Panc1 (cell line): ENCODE results near the gene RBBP5. TPM values are rescaled to one million over a fixed set of nuclear protein-coding genes. Genes with fewer than 3 reads are reported as not detected.

Source experiments
- ATAC-seq: fragments of 200-7000 bp; cut with Tn5 transposase; 2 replicates; pipeline ENCODE4 v1.9.1; 2020; ENCODE audit warnings: mild to moderate bottlenecking, moderate library complexity
- BruUV-seq: library from RNA; stranded (reverse); fragments of 400-500 nt; replicated peaks from 2 replicates; lab custom pipeline; 2021; lab: Mats Ljungman, UMichigan
- CTCF ChIA-PET: fragments of 300-600 bp; sonication (Branson Sonifier 250); formaldehyde crosslinking; loops from one replicate; lab custom pipeline; 2022; ENCODE audit warnings: antibody characterized with exemption; lab: Charles Lee
- POLR2A ChIA-PET: fragments of 300-600 bp; sonication (Branson Sonifier 250); formaldehyde crosslinking; loops from one replicate; lab custom pipeline; 2022; ENCODE audit warnings: antibody characterized with exemption; lab: Charles Lee
- DNase-seq: peaks from one replicate; pipeline ENCODE4 v3.0.0-alpha.2; 2010; ENCODE audit warnings: low read depth, low spot score
- H3K27ac ChIP-seq: 2 replicates; pipeline ENCODE4 v1.5.1; 2011; ENCODE audit warnings: mild to moderate bottlenecking, low read length, inconsistent platforms
- H3K27me3 ChIP-seq: fragments of 200-500 bp; sonication (Bioruptor generic); 2 replicates; pipeline ENCODE4 v1.6.0; 2014; ENCODE audit warnings: low read length, inconsistent platforms; ENCODE audit not compliant: control insufficient read depth, insufficient read depth
- H3K36me3 ChIP-seq: fragments of 200-500 bp; sonication (Bioruptor generic); 2 replicates; pipeline ENCODE4 v1.5.1; 2014; ENCODE audit warnings: inconsistent platforms, mild to moderate bottlenecking, low read length, moderate library complexity; ENCODE audit not compliant: control insufficient read depth, insufficient read depth
- H3K4me1 ChIP-seq: 2 replicates; pipeline ENCODE4 v1.5.1; 2011; ENCODE audit warnings: inconsistent platforms, mild to moderate bottlenecking, low read length, moderate library complexity; ENCODE audit not compliant: control insufficient read depth, insufficient read depth
- H3K4me3 ChIP-seq, 2 experiments: 2 replicates each; pipeline ENCODE4 v1.5.1; 2011 to 2012; ENCODE audit warnings: low read depth in 2 of 2, low read length in 2 of 2, mild to moderate bottlenecking in 2 of 2, inconsistent platforms in 1 of 2, moderate library complexity in 1 of 2
- H3K9me3 ChIP-seq: fragments of 200-500 bp; sonication (Bioruptor generic); 2 replicates; pipeline ENCODE4 v1.5.1; 2014; ENCODE audit warnings: low read depth, mild to moderate bottlenecking, inconsistent platforms, low read length, moderate library complexity; ENCODE audit not compliant: control insufficient read depth, insufficient read depth
- POLR2AphosphoS5 ChIP-seq: IDR thresholded peaks from 2 replicates; pipeline ENCODE4 v1.6.1; 2012; ENCODE audit warnings: mild to moderate bottlenecking, low read depth, low read length, moderate library complexity
- SIN3A ChIP-seq: IDR thresholded peaks from 2 replicates; pipeline ENCODE4 v1.6.1; 2012; ENCODE audit warnings: low read depth, mild to moderate bottlenecking, low read length, moderate library complexity, borderline replicate concordance; ENCODE audit not compliant: insufficient read depth
- TCF7L2 ChIP-seq: IDR thresholded peaks from 2 replicates; pipeline ENCODE4 v1.6.1; 2011; ENCODE audit warnings: mild to moderate bottlenecking, low read depth, low read length, inconsistent platforms
- in situ Hi-C: cut with HindIII; loops from 2 replicates; pipeline ENCODE4 v1.10.0; 2016; ENCODE audit warnings: low sequenced_read_pairs, low pct_unique_long_range_greater_than_20kb
- intact Hi-C: fragments of 100-400 bp; cut with micrococcal nuclease; formaldehyde crosslinking; loops from one replicate; pipeline ENCODE4 v1.10.0; 2022; ENCODE audit not compliant: unreplicated experiment
- total RNA-seq: library from RNA; stranded (reverse); gene quantifications from one replicate; pipeline ENCODE4 v1.2.1, GENCODE V29; 2021; ENCODE audit not compliant: unreplicated experiment
- TF ChIP-seq, protein P1 (sequence below): fragments of 450-650 bp; IDR thresholded peaks from 2 replicates; pipeline ENCODE4 v1.5.1; 2017; ENCODE audit warnings: mild to moderate bottlenecking
- TF ChIP-seq, protein P2 (sequence below), 2 experiments: IDR thresholded peaks; 2 replicates each; pipeline ENCODE4 v1.6.1; 2011 to 2012; ENCODE audit warnings: low read depth in 2 of 2, control low read depth in 1 of 2, low read length in 1 of 2, mild to moderate bottlenecking in 1 of 2, moderate library complexity in 1 of 2; ENCODE audit not compliant: insufficient read depth in 1 of 2

Gene RBBP5
- total RNA-seq, 1 experiment from 2014 or later: 22.2 TPM

DNA sequence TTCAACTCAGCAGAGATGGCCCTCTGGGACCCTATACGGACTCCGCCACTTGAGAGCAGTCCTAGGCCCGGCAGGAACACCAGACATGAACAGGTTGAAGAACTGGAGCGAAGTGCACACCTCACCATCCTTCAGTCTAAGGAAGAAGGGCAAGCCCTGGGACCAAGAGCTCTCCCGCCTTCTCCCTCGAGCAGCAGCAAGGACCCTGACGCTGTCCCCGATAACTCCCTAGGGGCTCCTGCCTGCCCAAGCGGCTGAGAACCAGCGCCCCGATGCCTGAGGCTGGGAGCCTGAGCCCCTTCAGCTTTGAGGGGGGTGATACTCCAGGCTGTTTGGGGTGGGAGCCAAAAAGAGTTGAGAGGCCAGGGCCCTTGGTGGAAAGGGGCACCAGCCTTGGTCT lies 47.7 kb downstream of the RBBP5 start:
- no peak overlapping the region for H3K27ac ChIP-seq
- no peaks in the 10 kb centered on the region for H3K36me3 ChIP-seq
- no peak for DNase-seq
- ChIA-PET POLR2A (no interaction called here), CTCF (no interaction called here)
- intact Hi-C loops (no loop called here), in situ Hi-C loops (no loop called here)
- BruUV-seq: no TSS peak
- ATAC-seq: no peak
- H3K9me3 ChIP-seq: no peaks in the 10 kb centered on the region
- no peaks in the 10 kb centered on the region for H3K27me3 ChIP-seq
- no peak for TF ChIP-seq SIN3A
- no peak for TF ChIP-seq POLR2AphosphoS5
- no peaks in the 10 kb centered on the region for H3K4me1 ChIP-seq
- H3K4me3 ChIP-seq: no peak overlapping the region

DNA sequence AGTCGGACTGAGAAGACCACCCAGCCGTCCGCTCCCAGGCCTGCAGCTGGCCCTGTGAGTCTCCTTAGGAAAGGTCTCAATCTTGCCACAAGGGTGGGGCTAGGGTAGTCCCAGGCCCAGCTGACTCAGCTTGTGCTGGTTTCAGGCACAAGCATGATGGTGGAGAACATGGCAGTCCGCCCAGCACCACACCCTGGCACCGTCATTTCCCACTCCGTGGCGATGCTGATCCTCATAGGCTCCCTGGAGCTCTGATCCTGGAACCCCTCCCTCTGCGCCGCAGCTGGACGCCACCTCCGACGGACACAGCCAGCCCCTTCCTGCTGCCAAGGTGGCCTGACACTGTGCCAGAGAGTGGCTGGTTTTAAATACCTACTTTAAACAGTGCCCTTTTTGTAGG lies 48.3 kb downstream of the RBBP5 start:
- BruUV-seq: no TSS peak
- no peak overlapping the region for H3K27ac ChIP-seq
- H3K4me3 ChIP-seq: no peak overlapping the region
- in situ Hi-C loops: no loop called here
- H3K27me3 ChIP-seq: no peaks in the 10 kb centered on the region
- DNase-seq: no peak
- no peaks in the 10 kb centered on the region for H3K4me1 ChIP-seq
- TF ChIP-seq, protein P1, sequence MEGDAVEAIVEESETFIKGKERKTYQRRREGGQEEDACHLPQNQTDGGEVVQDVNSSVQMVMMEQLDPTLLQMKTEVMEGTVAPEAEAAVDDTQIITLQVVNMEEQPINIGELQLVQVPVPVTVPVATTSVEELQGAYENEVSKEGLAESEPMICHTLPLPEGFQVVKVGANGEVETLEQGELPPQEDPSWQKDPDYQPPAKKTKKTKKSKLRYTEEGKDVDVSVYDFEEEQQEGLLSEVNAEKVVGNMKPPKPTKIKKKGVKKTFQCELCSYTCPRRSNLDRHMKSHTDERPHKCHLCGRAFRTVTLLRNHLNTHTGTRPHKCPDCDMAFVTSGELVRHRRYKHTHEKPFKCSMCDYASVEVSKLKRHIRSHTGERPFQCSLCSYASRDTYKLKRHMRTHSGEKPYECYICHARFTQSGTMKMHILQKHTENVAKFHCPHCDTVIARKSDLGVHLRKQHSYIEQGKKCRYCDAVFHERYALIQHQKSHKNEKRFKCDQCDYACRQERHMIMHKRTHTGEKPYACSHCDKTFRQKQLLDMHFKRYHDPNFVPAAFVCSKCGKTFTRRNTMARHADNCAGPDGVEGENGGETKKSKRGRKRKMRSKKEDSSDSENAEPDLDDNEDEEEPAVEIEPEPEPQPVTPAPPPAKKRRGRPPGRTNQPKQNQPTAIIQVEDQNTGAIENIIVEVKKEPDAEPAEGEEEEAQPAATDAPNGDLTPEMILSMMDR: no peak
- TF ChIP-seq, protein P2, sequence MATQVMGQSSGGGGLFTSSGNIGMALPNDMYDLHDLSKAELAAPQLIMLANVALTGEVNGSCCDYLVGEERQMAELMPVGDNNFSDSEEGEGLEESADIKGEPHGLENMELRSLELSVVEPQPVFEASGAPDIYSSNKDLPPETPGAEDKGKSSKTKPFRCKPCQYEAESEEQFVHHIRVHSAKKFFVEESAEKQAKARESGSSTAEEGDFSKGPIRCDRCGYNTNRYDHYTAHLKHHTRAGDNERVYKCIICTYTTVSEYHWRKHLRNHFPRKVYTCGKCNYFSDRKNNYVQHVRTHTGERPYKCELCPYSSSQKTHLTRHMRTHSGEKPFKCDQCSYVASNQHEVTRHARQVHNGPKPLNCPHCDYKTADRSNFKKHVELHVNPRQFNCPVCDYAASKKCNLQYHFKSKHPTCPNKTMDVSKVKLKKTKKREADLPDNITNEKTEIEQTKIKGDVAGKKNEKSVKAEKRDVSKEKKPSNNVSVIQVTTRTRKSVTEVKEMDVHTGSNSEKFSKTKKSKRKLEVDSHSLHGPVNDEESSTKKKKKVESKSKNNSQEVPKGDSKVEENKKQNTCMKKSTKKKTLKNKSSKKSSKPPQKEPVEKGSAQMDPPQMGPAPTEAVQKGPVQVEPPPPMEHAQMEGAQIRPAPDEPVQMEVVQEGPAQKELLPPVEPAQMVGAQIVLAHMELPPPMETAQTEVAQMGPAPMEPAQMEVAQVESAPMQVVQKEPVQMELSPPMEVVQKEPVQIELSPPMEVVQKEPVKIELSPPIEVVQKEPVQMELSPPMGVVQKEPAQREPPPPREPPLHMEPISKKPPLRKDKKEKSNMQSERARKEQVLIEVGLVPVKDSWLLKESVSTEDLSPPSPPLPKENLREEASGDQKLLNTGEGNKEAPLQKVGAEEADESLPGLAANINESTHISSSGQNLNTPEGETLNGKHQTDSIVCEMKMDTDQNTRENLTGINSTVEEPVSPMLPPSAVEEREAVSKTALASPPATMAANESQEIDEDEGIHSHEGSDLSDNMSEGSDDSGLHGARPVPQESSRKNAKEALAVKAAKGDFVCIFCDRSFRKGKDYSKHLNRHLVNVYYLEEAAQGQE (IDR thresholded peaks at IDR 0.05; ENCODE audit: insufficient read depth in 1 of 2, low read depth in 2 of 2, low read length in 1 of 2): no peak
- TF ChIP-seq POLR2AphosphoS5 (no peak), SIN3A (no peak), TCF7L2 (no peak)
- ChIA-PET CTCF (no interaction called here), POLR2A (no interaction called here)
- intact Hi-C loops: no loop called here
- no peaks in the 10 kb centered on the region for H3K9me3 ChIP-seq
- no peaks in the 10 kb centered on the region for H3K36me3 ChIP-seq
- ATAC-seq: no peak

DNA sequence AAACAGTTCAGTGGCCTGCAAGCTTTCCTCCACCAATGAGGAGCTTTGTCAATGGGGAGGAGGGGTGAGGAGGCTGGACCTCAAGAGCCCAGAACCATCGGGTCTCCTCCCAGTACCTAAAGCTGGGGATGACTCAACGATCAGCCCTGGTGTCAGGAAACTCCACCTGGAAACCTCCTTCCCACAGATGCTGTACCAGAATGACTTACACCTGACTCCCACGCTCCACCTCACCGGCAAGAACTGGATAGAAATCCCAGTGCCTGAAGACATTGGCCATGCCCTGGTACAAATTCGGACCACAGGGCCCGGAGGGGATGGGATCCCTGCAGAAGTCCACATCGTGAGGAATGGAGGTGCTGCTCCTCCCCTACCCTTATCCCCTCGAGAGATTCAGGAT lies 48.9 kb downstream of the RBBP5 start:
- intact Hi-C loops: no loop called here

More for the DNA sequence above, 48.9 kb downstream of the RBBP5 start:
- Histone ChIP-seq H3K4me3 (no peak overlapping the region), H3K9me3 (no peaks in the 10 kb centered on the region), H3K36me3 (no peaks in the 10 kb centered on the region), H3K27me3 (no peaks in the 10 kb centered on the region), H3K4me1 (no peaks in the 10 kb centered on the region), H3K27ac (no peak overlapping the region)
- DNase-seq: no peak
- in situ Hi-C loops: no loop called here
- no peak for TF ChIP-seq TCF7L2
- TF ChIP-seq, protein P1: no peak
- no peak for TF ChIP-seq POLR2AphosphoS5
- TF ChIP-seq, protein P2 (IDR thresholded peaks at IDR 0.05; ENCODE audit: insufficient read depth in 1 of 2, low read depth in 2 of 2, low read length in 1 of 2): no peak
- no peak for TF ChIP-seq SIN3A
- POLR2A ChIA-PET: no interaction called here
- CTCF ChIA-PET: no interaction called here
- no TSS peak for BruUV-seq
- no peak for ATAC-seq
